CD4-positive, alpha-beta T cell treated with Interleukin-21 for 1 hour (primary cell): Measurements from ENCODE around the gene HSF2BP.
"Not testable (repeated sequence)": the region's sequence is repeated elsewhere in the genome, so short reads cannot be mapped to it uniquely, and the experiment has no call there.

Source experiments
- DNase-seq: peaks from one replicate; pipeline ENCODE4 v3.0.0-alpha.2; 2020

HSF2BP gene

DNA sequence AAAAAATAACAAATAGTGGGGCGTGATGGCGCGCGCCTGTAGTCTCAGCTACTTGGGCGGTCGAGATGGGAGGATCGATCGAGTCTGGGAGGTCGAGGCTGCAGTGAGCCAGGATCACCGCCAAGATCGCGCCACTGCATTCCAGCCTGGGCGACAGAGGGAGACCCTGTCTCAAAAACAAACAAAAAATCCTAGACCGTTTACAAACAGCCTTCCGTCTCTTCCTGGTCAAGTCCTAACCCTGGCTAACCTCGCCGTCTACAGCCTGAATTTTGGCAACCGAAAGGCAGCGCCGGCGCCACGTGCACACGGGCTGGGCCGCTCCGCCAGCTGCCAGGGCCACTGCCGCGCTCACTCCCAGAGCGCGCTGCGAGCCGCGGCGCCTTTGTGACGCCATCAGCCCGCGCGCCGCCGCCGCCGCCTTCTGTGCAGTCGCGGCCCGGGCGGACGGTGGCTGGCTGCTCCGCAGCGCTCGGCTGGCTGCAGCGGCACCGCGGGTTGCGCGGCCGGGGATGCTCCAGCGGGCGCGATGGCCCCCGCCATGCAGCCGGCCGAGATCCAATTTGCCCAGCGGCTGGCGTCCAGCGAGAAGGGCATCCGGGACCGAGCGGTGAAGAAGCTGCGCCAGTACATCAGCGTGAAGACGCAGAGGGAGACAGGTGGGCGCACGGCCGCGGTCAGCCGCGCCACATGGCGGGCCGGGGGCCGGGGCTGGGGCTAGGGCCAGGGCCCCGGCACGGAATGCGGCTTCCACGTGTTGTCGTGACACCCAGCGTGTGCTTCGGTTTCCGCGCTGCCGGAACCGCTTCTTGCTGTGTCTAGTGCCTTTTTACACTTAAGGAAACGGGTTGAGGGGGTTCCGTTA is at the start of gene HSF2BP, which contains the start of gene RRP1B:
Gene HSF2BP, minus strand, starts transcription at position 353 of the 865 bp plus-strand sequence. CDS start 1,392 bp downstream, outside the sequence.
Gene RRP1B, plus strand, starts transcription at position 425 of the 865 bp plus-strand sequence. Its CDS starts 105 bp downstream, at position 530.
- DNase-seq: peak; percentile 81

DNA sequence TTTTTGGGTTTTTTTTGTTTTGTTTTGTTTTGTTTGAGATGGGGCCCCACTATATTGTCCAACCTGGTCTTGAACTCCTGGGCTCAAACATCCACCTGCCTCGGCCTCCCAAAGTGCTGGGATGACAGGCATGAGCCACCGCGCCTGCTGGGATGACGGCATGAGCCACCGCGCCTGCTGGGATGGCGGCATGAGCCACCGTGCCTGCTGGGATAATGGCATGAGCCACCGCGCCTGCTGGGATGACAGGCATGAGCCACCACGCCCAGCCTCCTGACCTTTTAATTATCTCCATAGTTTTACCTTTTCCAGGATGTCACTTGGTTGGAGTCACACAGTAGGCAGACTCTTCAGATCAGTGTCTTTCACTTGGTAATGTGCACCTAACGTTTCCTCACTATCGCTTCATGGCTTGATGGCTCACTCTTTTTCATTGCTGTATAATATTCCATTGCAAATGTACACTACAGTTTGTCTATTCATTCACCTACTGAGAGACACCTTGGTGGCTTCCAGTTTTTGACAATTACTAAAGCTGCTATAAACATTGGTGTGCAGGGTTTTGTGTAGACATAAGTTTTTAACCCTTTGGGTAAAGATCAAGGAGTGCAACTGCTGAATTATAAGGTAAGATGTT is 49.6 kb upstream of the HSF2BP start:
- DNase-seq: no peak

DNA sequence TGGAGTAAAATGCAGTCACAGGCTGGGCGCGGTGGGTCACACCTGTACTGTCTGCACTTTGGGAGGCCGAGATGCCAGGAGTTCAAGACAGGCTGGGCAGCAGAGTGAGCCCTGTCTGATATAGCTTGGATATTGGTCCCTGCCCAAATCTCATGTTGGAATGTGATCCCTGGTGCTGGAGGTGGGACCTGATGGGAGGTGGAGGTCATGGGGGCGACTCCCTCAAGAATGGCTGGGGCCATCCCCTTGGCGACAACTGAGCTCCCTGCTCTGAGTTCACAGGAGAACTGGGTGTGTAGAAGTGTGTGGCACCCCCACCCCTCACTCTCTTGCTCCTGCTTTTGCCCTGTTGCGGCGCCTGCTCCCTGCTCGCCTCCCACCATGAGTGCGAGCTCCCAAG is 48.2 kb upstream of the HSF2BP start:
- no peak for DNase-seq

DNA sequence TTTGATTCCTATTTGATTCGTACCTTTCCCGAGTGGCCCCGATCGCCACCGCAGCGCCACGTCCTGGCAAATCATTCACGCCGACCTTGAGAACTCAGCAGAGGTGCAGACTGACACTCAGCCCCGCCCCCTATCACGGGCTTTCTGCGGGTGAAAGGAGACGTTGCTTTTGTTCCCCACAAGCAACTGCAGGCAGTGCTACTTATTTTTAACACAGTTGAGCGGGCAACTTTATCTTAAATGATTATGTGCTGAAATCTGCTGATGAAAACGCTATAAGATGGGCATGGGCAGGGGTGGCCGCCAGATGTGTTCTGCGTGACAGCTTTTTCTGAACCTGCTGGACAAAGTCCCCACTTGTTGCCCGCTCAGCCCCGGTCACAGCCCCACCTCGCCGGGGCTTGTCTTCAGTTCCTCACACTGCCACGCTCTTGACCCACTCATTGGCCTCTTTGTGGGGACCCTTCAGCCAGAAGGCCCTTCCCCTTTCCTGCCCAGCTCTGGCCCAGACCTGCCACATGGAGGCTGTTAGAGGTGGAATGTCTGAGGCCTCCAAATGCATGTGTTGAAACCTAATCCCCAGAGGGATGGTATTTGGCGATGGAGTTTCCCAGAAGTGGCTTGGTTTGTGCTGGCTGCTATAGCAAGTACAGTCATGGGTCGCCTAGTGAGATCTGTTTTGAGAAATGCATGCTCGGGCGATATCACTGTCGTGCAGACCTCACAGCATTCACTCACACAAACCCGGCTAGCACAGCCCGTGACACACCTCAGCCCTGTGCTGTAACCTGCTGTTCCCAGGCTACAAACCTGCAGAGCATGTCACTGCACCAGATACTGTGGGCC is 44.0 kb upstream of the HSF2BP start:
- peak; percentile 17 for DNase-seq

GRCh38 chr21:43702785-43703034 is 43.4 kb upstream of the HSF2BP start:
- DNase-seq: no peak

DNA sequence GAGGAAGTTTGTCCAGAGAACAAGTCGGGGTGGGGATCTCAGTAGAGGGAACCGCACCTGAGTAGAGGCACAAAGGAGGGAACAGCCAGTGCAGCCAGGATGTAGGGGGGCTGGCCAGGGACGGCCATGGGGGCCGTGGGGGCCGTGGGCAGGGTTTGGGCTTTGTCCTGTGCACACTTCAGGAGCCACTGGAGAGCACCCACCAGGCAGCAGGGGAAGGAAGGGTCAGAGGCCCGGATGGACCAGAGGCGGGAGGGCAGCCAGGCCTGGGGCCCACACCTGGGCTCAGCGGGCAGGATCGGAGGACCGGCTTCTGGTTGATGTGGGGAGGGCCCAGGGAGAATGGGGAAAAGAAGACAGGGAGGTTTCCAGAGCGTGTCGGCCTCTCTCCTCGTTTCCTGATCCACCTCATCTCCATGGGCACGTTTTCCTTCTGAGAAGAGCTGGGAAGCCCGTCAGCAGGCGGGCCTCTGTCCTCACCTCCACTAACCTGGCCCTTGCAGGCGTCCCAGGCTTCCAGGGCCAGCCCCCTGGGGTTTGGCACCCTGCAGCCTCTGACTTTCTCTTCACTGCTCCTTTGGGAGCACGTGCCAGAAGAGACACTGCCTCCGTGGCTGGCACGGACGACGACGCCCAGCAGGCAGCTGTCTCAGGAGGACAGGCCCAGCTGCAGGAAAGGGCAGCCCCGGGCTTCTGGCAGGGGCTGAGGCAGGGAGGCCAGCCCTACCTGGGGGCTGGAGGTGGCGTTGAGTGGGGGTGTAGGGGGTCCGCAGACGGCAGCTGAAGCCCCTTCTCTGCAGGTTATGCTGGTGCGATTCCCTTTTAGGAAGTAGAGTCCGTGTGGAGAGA is 42.9 kb upstream of the HSF2BP start:
- DNase-seq: no peak

GRCh38 chr21:43699933-43700599 is 40.8 kb upstream of the HSF2BP start:
- DNase-seq: no peak

- DNase-seq: not testable (repeated sequence)
Observed at GRCh38 chr21:43699492-43699777, 40.1 kb upstream of the HSF2BP start.

DNA sequence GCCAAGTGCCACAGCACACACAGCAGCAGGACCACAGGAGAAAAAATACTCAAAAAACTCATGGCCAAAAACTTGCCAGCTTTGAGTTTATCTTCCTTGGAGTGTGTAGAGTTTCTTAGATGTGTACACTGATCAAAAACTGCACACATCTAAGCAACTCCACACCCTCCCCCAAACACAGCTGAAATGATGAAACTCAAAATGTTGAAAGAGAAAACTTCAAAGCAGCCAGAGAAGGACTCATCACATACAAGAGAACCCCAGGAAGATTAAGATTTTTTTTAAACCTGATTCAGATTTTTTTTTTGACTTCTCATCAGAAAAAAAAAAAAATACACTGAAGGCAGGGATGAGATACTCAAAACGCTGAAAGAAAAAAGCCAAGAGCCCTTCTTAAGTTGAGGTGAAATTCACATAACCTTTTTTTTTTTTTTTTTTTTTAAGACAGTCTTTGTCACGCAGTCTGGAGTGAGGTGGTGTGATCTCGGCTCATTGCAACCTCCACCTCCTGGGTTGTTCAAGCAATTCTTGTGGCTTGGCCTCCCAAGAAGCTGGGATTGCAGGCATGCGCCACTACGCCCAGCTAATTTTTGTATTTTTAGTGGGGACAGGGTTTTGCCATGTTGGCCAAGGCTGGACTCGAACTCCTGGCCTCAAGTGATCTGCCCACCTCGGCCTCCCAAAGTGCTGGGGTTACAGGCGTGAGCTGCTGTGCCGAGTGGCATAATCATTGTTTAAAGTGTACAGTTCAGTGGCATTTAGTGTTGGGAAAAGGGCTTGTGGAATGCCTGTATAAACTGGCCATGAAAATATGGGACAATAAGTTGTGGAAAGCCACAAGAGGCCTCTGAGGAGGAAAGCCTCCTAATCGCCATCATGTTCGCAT is 38.7 kb upstream of the HSF2BP start:
- DNase-seq: no peak

GRCh38 chr21:43696214-43696613 is 36.9 kb upstream of the HSF2BP start:
- no peak for DNase-seq

GRCh38 chr21:43694437-43695079 is 35.3 kb upstream of the HSF2BP start:
- no peak for DNase-seq

- DNase-seq: no peak
Observed at GRCh38 chr21:43693981-43694380, 34.7 kb upstream of the HSF2BP start.

DNA sequence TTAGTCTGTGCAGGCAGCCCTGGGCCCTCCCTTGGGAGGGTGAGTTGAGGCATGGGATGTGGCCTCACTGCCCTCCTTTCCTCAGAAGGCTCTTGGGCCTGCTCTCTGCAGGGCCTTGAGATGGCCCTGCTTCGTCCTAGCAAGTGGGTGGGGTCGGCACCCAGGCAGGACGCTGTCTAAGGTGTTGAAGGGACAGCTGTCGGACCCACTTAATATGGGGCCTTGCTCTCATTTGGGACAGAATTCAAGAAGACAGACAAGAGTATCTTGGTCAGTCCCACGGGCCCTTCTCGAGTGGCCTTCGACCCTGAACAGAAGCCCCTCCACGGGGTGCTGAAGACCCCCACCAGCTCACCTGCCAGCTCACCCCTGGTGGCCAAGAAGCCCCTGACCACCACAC is 33.7 kb upstream of the HSF2BP start:
- DNase-seq: no peak

DNA sequence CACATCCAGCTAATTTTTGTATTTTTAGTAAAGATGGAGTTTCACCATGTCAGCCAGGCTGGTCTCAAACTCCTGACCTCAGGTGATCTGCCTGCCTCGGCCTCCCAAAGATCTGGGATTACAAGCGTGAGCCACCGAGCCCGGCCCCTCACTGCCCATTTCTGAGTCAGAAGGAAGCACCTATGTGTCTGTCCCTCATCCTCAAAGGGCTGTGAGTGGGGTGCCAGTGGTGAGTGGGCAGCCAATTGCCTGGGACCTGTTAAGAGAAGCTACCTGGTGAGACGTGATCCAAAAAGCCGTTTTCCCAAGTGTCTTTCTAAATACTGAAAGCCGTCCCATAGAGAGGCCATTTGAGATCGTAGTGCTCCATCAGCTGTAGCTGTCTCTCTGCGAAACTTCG is 32.5 kb upstream of the HSF2BP start:
- DNase-seq: no peak

DNA sequence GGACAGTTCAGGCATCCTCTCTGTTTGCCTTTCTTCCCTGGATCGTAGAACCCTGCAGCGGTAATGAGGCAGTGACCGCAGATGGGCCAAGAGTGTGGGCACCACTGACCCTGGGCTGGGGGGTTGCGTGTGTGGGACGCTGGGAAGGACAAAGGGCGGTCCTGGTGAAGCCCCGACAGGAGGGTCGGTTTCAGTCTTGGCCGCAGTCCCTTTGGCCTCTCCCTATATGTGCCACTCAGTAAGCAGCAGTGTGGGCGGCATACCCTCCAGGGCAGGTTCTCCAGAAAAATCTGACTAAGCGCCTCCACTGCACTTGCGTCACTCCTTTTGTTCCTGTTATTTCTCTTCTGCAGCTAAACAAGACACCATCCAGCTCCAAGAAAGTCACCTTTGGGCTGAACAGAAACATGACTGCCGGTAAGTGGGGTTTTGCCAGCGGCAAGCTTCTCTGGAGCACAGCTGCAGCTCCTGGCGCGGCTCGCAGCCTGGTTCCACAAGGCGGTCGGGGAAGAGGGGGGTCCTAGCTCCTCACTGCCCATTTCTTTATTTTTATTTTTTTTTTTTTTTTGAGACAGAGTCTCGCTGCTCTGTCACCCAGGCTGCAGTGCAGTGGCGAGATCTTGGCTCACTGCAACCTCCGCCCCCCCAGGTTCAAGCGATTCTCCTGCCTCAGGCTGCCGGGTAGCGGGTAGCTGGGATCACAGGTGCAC is 32.0 kb upstream of the HSF2BP start:
- no peak for DNase-seq

DNA sequence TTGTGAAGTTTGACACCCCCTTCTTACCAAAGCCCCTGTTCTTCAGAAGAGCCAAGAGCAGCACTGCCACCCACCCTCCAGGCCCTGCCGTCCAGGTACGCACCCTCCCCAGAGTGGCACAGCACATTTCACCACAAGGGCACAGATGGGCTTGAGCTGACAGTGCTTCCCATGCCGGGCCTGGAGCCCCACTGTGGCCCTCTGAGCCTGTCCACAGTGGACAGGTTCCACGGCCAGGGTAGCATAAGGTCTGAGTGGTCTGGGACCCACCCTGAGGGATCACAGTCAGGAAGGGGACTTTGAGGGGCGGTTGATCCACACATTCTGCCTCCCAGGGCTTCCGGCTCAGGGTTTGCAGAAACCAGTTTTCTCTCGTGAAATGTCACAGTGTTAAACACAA is 31.1 kb upstream of the HSF2BP start:
- no peak for DNase-seq

DNA sequence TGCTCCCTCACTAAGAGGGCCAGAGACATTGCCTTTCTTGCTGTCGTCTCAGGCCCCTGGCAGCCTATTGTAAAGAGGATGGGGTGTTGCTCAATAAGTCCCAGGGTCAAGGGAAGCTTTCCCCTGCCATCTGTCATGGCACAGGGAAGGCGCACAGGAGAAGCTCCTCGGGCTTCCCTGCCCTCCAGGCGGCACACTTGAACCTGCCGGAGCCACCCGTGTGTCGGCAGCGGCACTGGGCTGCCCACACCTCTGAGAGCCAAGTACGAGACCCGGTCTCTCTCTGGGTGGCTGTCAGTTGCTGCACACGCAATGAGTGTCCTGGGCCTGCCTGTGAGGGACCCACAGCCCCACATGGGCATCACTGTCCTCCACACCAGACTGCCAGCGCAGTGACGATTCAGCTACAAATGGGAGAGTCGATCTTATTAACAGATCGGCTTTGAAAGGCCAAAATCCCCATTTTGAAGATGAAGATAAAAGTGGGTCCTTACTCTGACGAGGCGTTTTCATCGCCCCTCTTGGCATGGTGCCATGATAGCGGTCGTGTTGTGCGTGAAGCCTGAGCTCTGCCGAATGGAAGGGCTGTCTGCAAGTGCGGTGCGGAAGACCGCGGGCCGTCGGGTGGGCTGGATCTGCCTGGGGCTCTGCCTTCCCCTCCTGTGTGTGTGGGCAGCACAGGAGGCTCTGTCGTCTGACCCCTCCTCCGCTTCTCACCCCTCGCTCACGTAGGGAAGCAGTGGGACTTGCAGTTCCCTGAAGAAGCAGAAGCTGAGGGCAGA is 30.5 kb upstream of the HSF2BP start:
- no peak for DNase-seq

- no peak for DNase-seq
Observed at GRCh38 chr21:43688906-43689305, 29.6 kb upstream of the HSF2BP start.
